GM12864 (cell line): ENCODE measurements around the gene SLC19A1.

Source experiments
- DNase-seq: peaks from one replicate; pipeline ENCODE4 v3.0.0-alpha.2; 2011; ENCODE audit warnings: low read depth
- H3K4me3 ChIP-seq: 2 replicates; pipeline ENCODE4 v1.5.1; 2011; ENCODE audit warnings: mild to moderate bottlenecking, low read depth, low read length, control low read depth
- TF ChIP-seq, protein P1 (sequence below): IDR thresholded peaks from 2 replicates; pipeline ENCODE4 v1.5.1; 2011; ENCODE audit warnings: low read depth, mild to moderate bottlenecking, moderate library complexity, low read length, control low read depth, inconsistent platforms; ENCODE audit errors: missing control alignments

SLC19A1 gene

DNA sequence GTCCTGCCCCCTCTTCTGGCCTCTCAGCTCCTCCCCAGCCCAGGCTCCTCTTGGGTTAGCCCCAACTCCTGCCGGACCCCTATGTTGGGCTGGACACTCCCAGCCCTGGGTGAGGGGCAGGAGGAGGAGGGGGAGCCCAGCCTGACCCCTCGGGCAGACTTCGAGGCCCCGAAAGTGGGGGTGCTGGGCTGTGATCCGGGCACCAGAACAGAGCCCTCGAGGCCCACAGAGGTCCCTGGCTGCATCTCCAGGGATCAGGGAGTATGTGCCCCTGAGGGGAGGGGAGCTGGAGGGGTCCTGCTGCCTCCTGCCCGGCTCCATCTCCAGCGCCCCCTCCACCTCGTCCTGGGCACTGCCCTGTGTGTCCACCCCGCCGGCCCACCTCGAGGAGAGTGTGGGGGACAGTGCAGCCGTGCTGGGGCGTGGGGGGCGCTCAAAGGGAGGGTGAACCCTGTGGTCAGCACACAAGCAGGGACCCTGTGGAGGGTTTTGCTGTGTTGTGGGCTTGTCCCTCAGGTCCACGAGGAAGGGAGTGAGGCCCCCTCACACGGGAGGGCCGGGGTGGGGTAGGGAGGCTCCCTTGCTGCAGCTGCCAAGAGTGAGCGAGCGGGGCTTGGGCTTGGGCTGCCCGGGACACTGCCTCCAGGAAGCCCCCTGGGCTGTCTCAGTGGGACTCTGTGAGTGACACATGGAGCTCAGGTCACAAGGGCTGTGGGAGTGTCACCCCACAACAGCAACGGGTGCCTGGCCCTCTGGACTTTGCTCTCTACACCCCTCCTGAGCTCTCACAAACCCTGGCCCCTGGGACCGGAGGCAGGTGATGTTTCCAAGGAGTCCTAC is 82.8 kb downstream of the SLC19A1 start:
- no peak overlapping the region for H3K4me3 ChIP-seq
- DNase-seq, result no peak
- TF ChIP-seq, protein P1, sequence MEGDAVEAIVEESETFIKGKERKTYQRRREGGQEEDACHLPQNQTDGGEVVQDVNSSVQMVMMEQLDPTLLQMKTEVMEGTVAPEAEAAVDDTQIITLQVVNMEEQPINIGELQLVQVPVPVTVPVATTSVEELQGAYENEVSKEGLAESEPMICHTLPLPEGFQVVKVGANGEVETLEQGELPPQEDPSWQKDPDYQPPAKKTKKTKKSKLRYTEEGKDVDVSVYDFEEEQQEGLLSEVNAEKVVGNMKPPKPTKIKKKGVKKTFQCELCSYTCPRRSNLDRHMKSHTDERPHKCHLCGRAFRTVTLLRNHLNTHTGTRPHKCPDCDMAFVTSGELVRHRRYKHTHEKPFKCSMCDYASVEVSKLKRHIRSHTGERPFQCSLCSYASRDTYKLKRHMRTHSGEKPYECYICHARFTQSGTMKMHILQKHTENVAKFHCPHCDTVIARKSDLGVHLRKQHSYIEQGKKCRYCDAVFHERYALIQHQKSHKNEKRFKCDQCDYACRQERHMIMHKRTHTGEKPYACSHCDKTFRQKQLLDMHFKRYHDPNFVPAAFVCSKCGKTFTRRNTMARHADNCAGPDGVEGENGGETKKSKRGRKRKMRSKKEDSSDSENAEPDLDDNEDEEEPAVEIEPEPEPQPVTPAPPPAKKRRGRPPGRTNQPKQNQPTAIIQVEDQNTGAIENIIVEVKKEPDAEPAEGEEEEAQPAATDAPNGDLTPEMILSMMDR, result no peak

DNA sequence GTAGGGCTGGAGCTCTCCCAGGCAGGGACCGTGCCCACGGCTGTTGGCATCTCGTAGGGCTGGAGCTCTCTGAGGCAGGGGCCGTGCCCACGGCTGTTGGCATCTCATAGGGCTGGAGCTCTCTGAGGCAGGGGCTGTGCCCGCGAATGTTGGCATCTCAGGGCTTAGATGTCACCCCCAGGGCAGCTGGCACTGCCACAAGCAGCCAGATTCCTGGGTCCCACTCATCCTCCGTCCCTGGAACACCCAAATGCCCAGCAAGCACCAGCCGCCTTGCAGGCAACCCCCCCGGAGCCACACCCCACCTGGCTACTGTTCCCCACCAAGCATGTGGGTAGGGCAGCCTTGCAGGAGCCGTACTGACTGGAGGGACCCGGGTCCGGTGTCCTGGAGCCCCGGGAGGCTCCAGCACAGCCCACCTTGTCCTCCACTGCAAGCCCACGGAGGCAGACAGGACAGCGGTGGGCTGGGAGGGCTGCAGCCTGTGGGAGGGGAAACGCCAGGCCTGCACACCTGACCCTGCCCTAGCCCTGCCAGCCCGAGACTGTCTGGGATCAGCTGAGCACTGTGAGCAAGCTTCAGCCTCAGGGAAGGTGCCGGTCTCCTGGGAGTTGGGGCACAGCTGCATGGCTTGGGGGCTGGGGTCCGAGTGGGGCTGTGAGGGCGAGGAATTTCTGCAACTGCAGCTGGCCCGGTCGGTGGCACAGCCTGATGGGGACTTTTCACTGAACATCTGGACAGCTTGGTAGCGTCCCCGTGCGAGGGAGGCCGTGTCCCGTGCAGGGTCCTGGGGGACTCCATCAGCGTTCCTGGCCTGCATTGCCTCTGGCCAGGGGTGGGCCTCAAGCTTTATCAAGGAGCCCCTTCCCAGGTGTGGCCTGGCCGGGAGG is 83.7 kb downstream of the SLC19A1 start:
- no peak overlapping the region for H3K4me3 ChIP-seq
- TF ChIP-seq, protein P1, result no peak
- no peak for DNase-seq

DNA sequence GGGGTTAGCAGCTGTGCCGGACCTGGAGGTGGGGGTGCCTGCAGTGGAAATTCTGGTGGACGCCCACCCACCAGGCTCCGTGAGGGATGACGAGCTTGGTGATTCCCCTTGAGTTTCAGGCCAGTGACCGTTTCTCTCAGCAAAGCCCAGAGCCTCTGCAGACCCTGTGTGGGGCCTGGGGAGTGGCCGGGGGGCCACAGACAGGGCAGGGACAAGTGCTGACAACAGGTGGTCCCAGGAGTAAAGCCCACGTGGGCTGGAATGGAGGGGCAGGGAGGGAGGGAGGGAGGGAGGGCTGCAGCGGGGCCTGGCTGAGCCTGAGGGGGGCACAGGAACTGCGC is 84.4 kb downstream of the SLC19A1 start:
- TF ChIP-seq, protein P1, result no peak
- no peak for DNase-seq
- no peak overlapping the region for H3K4me3 ChIP-seq

DNA sequence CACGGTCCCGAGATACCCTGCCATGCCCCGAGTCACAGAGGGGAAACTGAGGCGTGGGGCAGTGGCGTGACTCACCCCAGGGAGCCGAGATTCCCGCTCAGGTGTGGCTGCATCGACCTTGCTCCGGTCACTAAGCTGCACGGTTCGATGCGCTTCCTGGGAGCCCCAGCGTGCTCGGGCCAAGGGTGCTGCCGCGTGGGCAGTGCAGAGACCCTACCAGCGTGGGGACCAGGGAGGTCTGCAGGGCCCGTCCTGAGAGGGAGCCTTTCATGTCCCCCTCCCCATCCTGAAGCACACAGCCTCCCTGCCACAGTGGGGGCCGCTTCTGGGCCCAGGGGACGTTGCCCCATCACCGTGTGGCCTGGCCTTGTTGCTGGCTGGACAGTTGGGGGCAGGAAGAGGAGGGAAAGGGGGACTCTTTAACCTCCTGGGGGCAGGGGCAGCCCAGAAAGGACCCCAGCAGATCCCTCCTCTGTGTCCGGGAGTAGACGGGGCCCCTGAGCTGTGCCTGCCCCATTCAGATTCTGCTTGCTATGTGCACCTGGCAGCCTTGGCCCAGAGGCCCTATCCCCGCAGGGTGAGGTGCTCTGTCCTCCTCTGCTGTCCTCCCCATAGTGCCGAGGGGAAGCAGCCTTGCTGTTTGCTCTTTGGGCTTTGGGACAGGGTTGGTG is 84.9 kb downstream of the SLC19A1 start:
- no peak for DNase-seq
- no peak overlapping the region for H3K4me3 ChIP-seq
- TF ChIP-seq, protein P1, result no peak

DNA sequence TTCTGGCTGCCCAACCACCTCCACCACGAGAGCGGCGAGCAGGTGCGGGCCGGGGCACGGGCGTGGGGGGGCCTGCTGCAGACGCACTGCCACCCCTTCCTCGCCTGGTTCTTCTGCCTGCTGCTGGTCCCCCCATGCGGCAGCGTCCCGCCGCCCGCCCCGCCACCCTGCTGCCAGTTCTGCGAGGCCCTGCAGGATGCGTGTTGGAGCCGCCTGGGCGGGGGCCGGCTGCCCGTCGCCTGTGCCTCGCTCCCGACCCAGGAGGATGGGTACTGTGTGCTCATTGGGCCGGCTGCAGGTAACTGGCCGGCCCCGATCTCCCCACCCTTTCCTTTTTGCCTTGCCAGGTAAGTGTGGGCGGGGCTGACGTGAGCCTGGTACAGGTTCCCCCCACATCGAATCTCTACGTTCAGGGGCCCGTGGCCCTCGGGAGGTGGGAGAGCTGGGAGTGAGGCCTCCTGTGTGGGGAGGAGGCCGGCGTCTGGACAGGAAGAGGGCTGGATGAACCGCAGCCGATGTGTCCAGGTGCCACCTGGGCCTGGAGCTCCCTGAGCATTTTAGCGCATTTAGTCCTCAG is 85.6 kb downstream of the SLC19A1 start:
- TF ChIP-seq, protein P1, result no peak
- no peak overlapping the region for H3K4me3 ChIP-seq
- no peak for DNase-seq

DNA sequence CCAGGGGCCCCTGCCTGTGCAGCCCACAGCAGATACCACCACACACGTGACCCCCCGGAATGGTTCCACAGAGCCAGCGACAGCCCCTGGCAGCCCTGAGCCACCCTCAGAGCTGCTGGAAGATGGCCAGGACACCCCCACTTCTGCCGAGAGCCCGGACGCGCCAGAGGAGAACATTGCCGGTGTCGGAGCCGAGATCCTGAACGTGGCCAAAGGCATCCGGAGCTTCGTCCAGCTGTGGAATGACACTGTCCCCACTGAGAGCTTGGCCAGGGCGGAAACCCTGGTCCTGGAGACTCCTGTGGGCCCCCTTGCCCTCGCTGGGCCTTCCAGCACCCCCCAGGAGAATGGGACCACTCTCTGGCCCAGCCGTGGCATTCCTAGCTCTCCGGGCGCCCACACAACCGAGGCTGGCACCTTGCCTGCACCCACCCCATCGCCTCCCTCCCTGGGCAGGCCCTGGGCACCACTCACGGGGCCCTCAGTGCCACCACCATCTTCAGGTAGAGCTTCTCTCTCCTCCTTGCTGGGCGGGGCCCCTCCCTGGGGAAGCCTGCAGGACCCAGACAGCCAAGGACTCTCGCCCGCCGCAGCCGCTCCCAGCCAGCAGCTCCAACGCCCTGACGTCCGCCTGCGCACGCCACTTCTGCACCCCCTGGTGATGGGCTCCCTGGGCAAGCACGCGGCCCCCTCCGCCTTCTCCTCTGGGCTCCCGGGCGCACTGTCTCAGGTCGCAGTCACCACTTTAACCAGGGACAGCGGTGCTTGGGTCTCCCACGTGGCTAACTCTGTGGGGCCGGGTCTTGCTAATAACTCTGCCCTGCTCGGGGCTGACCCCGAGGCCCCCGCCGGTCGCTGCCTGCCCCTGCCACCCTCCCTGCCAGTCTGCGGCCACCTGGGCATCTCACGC is 86.3 kb downstream of the SLC19A1 start:
- H3K4me3 ChIP-seq, result no peak overlapping the region
- DNase-seq, result no peak
- TF ChIP-seq, protein P1, result no peak
